Measurements from ENCODE around the gene FAM241B.

Gene FAM241B

DNA sequence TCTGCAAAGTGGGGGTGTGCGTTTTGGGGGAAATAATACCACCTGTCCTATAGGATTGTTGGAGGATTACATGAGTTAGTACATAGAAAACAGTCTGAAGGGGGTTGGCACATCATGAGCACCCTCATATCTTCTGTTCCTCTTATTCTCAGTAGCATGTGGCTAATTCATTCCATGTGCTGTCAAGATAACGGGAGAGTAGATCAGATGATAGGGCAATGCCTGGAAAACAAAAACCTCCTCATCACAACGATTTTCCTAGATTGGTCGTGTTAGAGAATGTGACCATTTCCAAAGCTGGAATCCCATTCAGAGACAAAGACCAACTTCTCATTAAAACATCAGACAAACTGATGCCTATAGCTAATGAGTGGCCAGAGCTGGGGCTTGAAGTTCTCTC lies 50.6 kb downstream of the FAM241B start:
- H3K27ac ChIP-seq (ENCODE audit: low read depth, low read length), result no peak overlapping the region
- no peaks in the 10 kb centered on the region for H3K36me3 ChIP-seq (ENCODE audit: control insufficient read depth, insufficient read depth, low read length)
- no peak overlapping the region for H2BK5ac ChIP-seq (ENCODE audit: low read length)
- no peaks in the 10 kb centered on the region for H3K27me3 ChIP-seq (ENCODE audit: insufficient read depth, low read length, poor library complexity)
- no peak overlapping the region for H3K18ac ChIP-seq (ENCODE audit: low read length)
- no peak overlapping the region for H3K4ac ChIP-seq (ENCODE audit: low read depth, low read length)
- DNase-seq, result no peak
- H2BK15ac ChIP-seq (replicated peaks; ENCODE audit: low read depth), result no peak overlapping the region
- no peak overlapping the region for H3K23ac ChIP-seq (ENCODE audit: low read length)
- H2BK120ac ChIP-seq (ENCODE audit: low read depth, low read length), result no peak overlapping the region
- H3K79me2 ChIP-seq (ENCODE audit: control insufficient read depth, insufficient read depth, low read length), result no peaks in the 10 kb centered on the region
- WGBS (ENCODE audit: extremely low coverage, insufficient coverage, low lambda C conversion rate), result no CpG with 5 or more reads among the region's 4 CpGs
- no peak overlapping the region for H3K9ac ChIP-seq (ENCODE audit: low read length)
- H3K4me3 ChIP-seq (ENCODE audit: low read length), result no peak overlapping the region
- H3K79me1 ChIP-seq (ENCODE audit: low read length), result no peaks in the 10 kb centered on the region
- no peak overlapping the region for H3K4me2 ChIP-seq (ENCODE audit: low read length)
- no peak overlapping the region for H4K5ac ChIP-seq (ENCODE audit: low read length)
- H3K4me1 ChIP-seq (ENCODE audit: control insufficient read depth, low read depth, low read length), result no peaks in the 10 kb centered on the region
- H4K8ac ChIP-seq (ENCODE audit: low read depth, low read length), result no peak overlapping the region
- H2AK5ac ChIP-seq (ENCODE audit: low read length), result no peak overlapping the region
- H3K56ac ChIP-seq (ENCODE audit: low read length), result no peak overlapping the region

GRCh38 chr10:69681436-69681835 lies 51.4 kb downstream of the FAM241B start:
- Histone ChIP-seq H3K18ac (ENCODE audit: low read length) (no peak overlapping the region), H3K4me1 (ENCODE audit: control insufficient read depth, low read depth, low read length) (no peaks in the 10 kb centered on the region), H3K27ac (ENCODE audit: low read depth, low read length) (no peak overlapping the region), H4K5ac (ENCODE audit: low read length) (no peak overlapping the region), H3K36me3 (ENCODE audit: control insufficient read depth, insufficient read depth, low read length) (no peaks in the 10 kb centered on the region), H3K4ac (ENCODE audit: low read depth, low read length) (no peak overlapping the region), H3K4me2 (ENCODE audit: low read length) (no peak overlapping the region), H3K79me1 (ENCODE audit: low read length) (no peaks in the 10 kb centered on the region), H2BK5ac (ENCODE audit: low read length) (no peak overlapping the region), H2AK5ac (ENCODE audit: low read length) (no peak overlapping the region), H4K8ac (ENCODE audit: low read depth, low read length) (no peak overlapping the region), H3K9ac (ENCODE audit: low read length) (no peak overlapping the region), H2BK15ac (replicated peaks; ENCODE audit: low read depth) (no peak overlapping the region), H3K4me3 (ENCODE audit: low read length) (no peak overlapping the region), H3K79me2 (ENCODE audit: control insufficient read depth, insufficient read depth, low read length) (no peaks in the 10 kb centered on the region), H3K27me3 (ENCODE audit: insufficient read depth, low read length, poor library complexity) (no peaks in the 10 kb centered on the region), H3K56ac (ENCODE audit: low read length) (no peak overlapping the region), H2BK120ac (ENCODE audit: low read depth, low read length) (no peak overlapping the region), H3K23ac (ENCODE audit: low read length) (no peak overlapping the region)
- no peak for DNase-seq
- no CpG with 5 or more reads among the region's 6 CpGs for WGBS (ENCODE audit: extremely low coverage, insufficient coverage, low lambda C conversion rate)

DNA sequence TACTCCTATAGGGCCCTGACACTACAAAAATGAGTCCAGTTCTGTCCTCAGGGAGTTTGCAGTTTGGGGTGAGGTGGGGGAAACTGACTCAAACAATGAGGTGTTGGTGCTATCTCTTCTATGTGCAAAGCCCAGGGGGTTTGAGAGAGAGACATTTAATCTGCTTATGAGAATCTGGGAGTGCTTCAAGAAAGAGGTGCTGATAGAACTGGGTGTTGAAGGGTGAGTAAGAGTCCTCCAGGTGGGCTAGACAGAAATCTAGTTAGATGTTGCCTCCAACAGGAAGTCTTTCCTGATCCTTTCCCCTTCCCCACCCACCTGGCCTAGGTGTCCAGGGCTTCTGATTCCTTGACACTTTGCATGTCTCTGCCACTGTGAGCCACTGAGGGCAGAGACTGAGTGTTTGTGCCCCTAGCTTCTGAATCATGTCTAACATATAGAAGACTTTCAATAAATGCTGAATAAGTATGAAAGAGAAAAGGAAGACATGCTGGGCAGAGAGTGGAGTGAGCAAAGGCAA lies 53.0 kb downstream of the FAM241B start:
- Histone ChIP-seq H4K8ac (ENCODE audit: low read depth, low read length) (no peak overlapping the region), H3K4me1 (ENCODE audit: control insufficient read depth, low read depth, low read length) (no peaks in the 10 kb centered on the region), H4K5ac (ENCODE audit: low read length) (no peak overlapping the region), H3K4me3 (ENCODE audit: low read length) (no peak overlapping the region), H3K27me3 (ENCODE audit: insufficient read depth, low read length, poor library complexity) (no peaks in the 10 kb centered on the region), H2AK5ac (ENCODE audit: low read length) (no peak overlapping the region), H3K4me2 (ENCODE audit: low read length) (no peak overlapping the region), H3K23ac (ENCODE audit: low read length) (no peak overlapping the region), H3K4ac (ENCODE audit: low read depth, low read length) (no peak overlapping the region), H3K18ac (ENCODE audit: low read length) (no peak overlapping the region), H2BK5ac (ENCODE audit: low read length) (no peak overlapping the region), H3K9ac (ENCODE audit: low read length) (no peak overlapping the region), H3K79me2 (ENCODE audit: control insufficient read depth, insufficient read depth, low read length) (no peaks in the 10 kb centered on the region), H2BK15ac (replicated peaks; ENCODE audit: low read depth) (no peak overlapping the region), H3K56ac (ENCODE audit: low read length) (no peak overlapping the region), H2BK120ac (ENCODE audit: low read depth, low read length) (no peak overlapping the region), H3K79me1 (ENCODE audit: low read length) (no peaks in the 10 kb centered on the region), H3K27ac (ENCODE audit: low read depth, low read length) (no peak overlapping the region), H3K36me3 (ENCODE audit: control insufficient read depth, insufficient read depth, low read length) (no peaks in the 10 kb centered on the region)
- DNase-seq, result no peak

All from mesendoderm (in vitro differentiated cells).